Measurements from ENCODE around the gene TEX261.

DNA sequence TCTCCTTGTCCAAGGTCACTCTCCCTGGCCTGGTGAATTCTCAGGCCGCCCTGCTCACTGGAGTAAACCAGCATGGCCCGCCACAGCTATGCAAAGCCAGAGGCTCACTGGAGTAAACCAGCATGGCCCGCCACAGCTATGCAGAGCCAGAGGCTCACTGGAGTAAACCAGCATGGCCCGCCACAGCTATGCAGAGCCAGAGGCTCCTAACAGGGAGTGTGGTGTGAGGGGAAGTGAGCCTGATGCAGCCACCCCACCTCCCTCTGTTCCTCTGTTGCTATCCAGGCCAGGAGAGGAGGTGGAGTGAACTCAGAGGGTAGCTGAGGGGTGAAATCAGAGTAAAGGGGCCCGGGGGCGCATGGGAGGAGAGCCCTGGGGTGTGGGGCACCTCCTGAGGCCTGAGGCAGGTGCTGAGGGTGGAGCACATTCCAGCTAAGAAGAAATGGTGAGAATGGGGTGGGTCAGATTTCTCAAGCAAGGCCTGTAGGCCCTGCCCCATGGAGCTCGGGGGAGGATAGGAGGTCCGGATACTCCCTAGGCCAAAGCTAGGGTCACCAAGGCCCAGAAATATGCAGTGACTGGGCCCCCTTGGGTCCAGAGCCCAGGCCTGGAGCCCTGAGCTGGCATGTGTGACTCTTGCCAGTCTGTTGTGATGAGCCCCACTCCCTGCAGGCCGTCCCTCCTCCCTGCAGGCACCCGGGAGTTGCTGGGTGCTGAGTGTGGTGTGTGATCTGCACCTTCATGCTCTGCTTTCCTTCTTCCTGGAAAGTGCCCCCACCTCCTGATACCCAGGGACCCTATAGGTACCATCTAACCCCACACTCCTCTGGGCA, 57.5 kb downstream of the TEX261 start:
- TF ChIP-seq, protein P1, sequence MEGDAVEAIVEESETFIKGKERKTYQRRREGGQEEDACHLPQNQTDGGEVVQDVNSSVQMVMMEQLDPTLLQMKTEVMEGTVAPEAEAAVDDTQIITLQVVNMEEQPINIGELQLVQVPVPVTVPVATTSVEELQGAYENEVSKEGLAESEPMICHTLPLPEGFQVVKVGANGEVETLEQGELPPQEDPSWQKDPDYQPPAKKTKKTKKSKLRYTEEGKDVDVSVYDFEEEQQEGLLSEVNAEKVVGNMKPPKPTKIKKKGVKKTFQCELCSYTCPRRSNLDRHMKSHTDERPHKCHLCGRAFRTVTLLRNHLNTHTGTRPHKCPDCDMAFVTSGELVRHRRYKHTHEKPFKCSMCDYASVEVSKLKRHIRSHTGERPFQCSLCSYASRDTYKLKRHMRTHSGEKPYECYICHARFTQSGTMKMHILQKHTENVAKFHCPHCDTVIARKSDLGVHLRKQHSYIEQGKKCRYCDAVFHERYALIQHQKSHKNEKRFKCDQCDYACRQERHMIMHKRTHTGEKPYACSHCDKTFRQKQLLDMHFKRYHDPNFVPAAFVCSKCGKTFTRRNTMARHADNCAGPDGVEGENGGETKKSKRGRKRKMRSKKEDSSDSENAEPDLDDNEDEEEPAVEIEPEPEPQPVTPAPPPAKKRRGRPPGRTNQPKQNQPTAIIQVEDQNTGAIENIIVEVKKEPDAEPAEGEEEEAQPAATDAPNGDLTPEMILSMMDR (IDR thresholded peaks at IDR 0.05; ENCODE audit: insufficient read depth, low read depth, low read length): no peak
- no peak for TF ChIP-seq EZH2 (IDR thresholded peaks at IDR 0.05; ENCODE audit: insufficient read depth, low read length)
